GM19238 (cell line): ENCODE results near the gene COL23A1.

Source experiments
- DNase-seq: peaks from one replicate; pipeline ENCODE4 v3.0.0; 2011; ENCODE audit warnings: low spot score; ENCODE audit not compliant: insufficient read length

The COL23A1 gene

DNA sequence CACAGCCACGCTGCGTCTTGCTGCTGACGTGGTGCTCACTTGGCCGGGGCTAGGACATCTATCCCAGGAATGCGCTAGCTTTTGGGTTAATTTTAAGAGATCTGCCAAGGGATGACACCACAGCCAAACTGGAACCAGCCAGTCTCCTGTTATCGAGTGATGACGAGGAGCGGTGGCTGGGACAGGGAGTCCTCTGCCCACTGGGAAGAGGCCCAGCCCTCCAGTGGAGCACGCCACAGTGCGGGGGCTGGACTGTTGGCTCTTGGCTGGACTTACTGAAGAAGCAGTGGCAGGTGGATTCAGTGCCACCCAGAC is 302.4 kb downstream of the COL23A1 start:
- DNase-seq = no peak

DNA sequence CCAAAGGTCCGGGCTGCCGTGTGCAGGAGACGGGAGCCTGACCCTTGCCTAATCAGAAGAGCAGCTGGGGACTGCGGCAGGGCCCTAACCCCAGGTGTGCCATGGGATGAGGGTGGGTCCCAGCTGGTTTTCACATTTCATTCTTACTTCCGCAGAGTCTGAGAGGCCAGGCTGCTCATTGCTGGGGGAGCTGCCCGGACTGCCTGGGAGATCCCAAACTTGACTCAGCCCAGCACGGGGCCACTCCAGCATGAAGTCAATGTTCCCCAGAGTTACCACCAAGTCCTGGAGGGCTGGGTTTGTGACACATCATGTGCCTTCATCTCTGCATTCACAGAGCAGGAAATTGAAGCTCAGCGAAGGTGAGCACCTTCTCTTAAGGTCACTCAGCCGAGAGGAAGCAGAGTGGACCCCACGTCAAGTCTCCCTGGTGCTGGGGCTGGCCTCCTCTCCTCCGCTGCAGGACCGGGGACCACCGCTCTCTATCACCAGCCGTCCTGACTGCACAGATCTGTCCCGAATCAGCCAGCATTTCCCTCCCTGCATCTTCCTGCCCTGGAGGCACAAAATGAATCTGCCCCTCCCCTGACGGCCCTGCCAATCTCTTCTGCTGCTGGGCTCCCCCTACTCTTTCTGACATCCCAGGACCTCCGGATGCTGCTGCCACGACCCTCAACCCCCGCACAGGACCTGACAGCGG is 303.0 kb downstream of the COL23A1 start:
- no peak for DNase-seq

DNA sequence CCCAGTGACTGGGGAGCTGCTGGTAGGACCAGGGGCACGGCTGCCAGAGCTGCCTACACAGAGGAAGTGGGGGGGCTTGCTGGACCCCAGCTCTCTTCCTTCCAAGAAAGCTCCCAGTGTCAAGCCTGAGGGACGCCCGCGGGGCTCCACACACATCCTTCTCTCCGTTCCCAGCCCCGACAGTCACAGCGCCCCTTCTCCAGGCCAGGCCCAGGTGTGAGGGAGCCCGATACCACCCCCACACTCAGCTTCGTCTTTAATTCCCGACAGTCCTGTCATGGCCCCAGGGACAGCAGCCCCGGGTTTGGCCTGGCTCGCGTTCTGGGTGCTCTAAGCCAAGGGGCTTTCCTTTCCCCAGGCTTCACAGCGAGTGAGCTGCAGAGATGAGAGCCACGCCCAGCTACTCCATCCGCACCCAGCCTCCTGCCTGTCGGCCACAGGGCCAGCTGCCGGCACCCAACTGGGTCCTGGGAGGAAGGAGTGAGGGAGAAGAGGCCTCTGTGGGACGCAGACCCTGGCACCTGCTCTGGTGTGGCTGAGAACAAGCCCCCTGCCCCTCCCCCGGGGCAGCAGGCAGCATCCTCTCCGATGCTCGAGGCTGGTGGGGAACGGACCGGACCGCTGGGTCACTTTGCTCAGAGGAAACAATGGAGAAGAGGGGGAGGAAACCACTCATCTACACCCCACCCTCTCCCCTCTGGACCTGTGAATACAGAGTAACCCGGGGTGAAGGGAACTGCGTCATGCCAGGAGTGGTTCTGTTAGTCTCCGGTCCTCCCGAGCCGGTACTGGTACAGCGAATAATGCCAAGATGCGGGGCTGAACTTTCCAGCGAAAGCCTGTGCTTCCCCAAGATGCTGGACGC is 303.7 kb downstream of the COL23A1 start:
- no peak for DNase-seq

DNA sequence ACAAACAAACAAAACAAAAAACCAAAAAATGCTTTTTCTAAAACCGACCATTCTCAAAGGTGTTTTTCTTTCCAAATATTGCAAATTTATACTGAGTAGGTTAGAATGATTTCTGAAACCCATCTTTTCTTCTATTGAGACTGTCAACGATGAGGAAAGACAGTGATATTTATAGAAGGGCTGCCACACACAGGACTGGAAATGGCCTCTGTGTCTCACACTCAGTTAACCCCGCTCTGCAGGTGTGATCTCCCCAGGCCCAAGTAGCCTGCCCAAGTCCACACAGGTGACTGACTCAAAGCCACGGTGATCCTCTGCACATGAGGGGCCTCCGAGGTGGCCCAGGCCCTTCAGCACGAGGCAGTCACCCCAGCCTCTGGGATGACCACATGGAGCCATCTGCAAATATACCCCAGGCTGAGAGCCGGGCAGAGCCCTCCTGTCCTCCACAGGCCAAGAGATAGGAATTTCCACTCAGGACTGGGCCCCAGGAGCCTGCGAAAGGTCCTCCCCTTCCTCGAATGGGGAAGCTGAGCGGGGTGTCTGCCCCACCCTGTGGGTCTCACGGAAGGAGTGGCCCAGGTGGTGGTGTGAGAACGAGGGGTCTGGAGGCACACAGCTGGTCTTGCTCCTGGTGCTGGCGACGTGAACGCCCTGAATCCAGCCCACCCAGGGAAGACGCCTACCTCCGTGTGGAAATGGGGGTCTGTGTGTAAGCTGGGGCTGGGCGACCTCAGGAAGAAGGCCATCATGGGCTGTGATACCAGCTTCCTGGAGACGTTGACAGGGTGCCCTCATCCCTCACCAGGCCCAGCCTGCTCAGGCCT is 304.6 kb downstream of the COL23A1 start:
- DNase-seq = no peak

DNA sequence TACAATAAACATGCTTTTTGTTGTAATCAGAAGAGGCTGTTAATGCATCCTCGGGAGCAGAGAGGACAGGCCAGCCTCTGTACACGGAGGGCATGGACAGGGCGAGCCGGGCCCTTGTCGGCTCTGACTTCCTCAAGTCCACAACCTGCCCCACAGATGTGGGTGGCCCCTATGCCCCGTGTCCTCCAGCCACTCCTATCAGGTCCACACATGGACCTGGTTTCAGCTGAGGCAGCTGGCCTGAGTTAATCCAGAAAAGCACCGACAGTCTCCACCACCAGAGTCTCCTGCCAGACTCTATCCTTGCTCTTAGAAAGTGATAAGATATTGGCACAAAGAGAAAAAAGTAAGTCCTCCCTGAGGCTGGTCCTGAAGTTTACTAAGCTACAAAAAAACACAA is 305.2 kb downstream of the COL23A1 start:
- DNase-seq = no peak

DNA sequence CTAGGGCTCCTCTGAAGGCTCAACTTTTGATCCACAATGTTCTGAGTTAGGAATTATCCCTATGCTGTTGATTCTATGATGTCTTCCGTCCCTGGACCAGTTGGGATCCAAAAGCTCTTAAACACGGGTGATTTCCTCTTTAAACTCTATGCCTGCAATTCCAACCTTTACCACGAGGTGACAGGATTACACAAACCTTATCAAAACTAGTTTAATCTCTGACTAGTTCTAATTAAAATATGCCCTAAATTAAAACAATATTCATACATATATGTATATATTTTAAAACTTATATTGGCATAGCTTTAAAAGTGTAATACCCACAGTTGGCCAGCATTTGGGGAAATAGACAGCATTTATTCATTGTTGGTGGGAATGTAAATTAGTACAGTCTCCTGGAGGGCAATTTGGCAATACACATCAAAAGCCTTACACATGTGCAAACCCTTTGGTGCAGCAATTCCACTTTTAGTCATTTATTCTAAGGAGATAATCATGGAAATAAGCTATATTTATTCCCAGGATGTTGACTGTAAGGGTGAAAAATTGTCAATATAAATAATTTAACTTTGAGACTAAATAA is 306.0 kb downstream of the COL23A1 start:
- no peak for DNase-seq

DNA sequence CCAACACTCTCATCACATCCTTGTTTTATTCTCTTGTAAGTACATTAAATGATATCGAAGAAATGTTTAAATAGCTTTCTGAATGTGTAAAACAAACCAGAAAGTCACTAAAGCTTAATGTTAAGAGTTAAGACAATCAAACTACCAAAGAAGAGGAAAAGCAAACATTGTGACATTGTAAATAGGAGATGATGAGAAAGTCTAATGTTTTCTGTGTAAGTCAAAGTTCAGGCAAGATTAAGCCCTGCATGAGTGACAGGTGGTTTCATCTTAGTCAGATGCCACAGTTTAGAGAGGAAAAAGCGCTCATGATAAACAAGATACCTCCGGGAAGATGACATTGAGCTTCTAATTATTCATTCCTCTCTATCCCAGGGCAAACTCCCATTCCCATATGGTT is 306.7 kb downstream of the COL23A1 start:
- no peak for DNase-seq

DNA sequence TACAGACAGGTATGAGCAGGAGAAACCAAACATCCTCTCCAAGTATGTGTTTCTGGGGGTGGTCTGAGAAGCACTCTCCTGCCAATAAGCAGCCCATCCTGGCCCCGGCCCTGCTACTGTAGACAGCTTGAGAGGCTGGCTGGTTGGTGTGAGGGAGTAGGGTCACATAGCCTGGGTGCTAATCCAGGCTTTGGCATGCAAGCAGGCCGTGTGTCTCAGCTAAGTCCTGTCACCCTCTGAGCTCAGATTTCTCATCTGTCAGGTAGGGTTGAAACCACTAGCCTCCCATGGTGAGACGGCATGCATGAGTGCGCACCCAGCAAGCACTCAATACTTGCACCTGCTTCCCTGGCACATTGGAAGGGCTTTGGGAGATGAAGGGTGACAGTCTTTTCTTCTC is 307.8 kb downstream of the COL23A1 start:
- no peak for DNase-seq

DNA sequence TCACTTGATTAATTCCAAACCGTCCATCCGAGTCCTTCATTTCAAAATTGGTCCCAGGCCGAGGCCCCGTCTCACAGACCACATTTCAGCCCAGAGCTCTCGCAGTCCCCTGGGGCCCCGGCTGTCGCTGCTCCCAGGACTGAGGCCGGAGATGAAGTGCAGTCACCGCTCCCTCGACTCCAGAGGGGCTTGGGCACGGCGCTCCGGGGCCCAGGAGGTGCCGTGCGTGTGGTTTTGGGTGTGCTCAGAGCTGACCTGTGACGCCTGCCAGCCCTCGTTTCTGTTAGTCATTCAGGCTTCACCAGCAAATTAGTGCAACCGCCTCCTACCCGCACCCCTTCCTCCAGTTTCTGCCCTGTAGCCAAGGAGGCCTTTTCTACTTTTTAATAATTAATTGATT is 308.9 kb downstream of the COL23A1 start:
- no peak for DNase-seq

DNA sequence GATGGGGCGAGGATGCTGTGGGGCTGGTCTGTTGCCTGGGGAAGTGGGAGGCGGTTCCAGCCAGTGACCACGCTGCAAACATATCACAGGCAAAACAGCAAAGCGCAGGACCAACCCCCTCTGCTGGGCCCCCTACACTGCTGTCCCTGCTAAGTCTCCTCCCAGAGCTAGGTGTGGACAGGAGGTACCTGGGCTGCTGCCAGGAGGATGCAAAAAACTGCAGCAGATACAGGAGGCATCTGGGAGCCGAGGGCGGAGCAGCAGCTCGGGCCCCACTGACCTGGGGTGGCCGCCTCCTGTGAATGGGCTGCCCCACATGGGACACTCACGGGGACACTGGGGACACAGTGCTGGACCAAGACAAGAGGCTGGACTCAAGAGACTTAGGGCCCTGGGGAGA is 309.6 kb downstream of the COL23A1 start:
- no peak for DNase-seq

DNA sequence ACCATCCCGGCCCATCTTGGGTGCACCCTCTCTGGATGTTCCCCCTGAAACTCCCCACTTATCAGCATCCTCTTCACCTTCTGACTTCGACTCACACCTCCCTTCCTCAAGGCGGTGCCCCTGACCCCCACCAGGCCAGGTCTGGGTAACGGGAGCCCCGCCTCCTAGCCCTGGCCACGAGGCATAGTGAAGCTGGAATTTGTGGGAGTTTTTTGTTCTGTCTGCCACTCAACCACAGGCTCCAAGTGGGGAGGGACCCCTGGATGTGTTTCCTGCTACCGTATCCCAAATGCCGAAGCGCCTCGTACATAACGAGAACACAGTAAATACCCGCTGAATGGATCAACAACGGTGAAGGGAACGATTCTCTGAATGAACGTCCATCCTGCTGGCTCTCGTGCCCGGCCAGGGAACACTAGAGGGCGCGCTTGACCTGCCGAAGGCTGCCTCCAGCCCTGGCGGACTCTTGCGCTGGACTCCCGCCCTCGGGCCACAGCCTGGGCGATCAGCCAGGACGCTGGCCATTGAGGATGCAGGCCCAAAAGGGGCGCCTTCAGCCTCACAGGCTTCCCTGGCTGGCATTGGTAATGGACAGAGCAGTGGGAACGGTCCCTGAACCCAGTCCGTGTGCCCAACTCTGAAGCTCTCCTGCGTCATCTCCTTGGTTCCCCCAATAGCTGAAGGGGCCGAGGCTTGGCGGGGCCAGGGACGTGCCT is 310.3 kb downstream of the COL23A1 start:
- DNase-seq = peak; percentile 73

DNA sequence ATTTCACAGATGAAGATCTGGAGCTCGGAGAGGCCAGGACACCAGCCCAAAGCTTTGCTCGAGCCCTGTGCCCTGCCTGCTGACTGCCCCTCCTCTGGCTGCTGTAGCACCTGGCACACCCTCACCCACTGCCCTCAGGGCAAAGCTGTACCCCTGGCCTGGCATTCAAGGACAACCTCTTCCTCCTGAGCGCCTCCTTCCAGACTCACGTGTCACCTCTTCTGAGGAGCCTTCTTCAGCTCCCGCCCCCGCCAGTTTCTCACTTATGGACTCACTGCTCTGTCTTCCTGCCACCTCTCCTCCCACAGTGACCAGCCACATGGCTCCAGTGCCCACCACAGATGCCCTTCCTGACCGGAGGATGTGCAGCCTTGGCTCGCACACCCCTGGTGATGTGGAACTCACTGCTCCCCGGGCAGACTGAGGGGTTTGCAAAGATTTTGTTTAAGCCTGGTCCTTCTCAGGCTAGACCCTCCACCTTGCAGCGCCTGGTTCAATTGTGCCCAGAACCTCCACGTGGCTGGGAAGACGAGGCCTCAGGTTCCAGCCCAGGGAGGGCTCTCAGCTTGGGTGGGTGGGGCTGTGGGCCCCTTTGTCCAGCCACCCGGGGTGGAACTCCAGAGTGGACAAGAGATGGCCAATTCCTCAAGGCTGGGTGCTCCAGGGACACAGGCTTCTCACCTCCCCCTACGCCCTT is 311.0 kb downstream of the COL23A1 start:
- DNase-seq = no peak

DNA sequence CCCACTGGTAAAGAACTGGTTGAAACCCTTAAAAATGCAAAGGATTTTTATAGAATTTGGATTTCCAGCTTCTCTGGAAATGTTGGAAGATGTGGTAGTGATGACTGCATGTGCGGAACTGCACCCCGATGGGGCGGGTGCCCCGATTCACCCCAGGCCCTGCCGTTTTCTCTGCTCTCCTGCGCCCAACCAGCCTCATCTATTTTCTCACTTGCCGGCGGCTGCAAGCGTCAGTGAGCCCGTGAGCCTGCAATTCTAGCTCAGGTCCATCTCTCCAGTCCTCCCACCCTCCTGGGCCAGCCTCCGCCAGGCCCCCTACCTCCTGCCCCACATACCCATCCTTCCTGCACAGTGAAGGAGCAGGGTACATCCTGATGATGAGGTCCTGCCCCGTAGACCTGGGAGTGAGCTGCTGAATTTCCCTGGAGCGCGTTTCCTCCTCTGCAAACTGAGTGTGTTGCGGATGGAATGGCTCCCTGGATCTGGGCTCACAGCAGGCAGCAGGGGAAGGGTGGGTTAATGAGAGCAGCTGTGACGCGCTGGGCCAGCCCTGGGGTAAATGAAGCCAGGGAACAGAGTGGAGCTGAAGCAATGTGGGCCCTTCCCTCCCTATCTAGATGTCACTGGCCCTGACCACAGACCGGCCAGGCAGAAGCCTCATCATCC is 311.7 kb downstream of the COL23A1 start:
- DNase-seq = no peak

DNA sequence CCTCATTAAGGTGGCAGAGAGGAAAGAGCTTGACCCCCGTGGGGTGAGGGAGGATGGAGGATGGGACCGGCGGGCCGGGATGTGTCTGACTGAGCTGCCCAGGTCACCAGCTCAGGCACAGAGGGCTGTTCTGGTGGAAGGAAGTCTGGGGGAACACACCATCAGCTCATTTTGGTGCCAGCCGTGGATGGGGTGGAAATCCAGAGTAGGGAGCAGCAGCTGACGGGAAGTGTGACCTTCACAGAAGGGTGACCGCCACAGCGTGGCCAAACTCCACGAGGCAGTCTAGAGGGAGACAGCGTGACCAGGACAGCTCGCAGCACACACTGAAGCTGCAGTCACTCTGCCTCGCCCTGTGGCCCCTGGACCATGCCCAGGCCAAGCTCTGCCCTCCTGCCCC is 312.3 kb downstream of the COL23A1 start:
- DNase-seq = no peak

DNA sequence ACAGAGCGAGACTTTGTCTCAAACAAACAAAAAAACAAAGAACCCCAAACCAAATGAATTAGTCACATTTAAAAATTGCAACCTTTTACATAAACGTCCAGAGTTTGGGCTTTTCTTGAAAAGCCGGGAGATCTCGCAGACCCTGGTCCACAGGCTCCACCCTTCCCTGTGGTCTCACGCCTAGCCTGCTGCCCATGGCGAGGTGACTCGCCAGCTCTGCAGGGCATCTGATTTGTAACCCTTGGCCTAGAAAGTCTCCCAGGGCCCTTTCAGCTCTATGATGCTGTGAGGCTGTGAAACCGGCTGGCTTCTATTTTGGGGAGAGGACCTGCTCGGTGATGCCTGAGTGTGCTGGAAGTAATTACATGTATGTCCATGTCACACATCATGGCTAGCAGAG is 312.8 kb downstream of the COL23A1 start:
- DNase-seq = no peak

DNA sequence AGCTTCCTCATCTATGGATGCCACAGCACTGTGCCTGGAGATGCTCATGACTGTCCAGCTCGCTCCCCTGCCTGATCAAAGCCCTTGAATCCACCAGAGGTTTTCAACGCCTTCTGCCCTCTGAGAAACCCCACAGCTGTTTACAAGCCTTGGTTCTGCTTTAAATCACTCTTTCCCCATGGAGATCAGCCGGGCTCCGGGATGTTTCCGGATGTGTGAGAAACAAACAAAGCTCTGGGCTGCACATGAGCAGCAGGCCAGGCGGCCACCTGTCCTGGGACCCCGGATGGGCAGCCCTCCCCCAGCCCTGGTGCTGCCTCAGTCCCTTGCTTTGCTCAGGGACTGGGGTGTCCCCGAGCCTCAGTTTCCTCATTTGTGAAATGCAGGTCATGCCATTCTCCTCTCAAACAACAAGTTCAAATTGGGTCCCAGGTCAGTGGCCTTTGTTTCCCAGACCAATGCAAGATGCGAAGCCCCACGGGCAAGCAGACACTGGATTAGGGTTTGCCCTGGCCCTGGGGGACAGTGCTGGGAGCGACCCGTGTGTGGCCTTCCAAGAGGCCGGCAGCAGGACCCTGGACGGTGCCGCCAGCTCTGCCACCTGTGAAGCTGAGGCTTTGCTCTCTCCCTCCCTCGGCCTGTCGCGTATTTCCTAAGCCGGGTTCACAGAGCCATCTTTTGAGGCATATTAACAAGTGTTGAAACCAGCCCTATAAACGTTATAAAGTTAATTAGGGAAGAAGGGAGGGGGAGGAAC is 315.2 kb downstream of the COL23A1 start:
- DNase-seq = no peak

DNA sequence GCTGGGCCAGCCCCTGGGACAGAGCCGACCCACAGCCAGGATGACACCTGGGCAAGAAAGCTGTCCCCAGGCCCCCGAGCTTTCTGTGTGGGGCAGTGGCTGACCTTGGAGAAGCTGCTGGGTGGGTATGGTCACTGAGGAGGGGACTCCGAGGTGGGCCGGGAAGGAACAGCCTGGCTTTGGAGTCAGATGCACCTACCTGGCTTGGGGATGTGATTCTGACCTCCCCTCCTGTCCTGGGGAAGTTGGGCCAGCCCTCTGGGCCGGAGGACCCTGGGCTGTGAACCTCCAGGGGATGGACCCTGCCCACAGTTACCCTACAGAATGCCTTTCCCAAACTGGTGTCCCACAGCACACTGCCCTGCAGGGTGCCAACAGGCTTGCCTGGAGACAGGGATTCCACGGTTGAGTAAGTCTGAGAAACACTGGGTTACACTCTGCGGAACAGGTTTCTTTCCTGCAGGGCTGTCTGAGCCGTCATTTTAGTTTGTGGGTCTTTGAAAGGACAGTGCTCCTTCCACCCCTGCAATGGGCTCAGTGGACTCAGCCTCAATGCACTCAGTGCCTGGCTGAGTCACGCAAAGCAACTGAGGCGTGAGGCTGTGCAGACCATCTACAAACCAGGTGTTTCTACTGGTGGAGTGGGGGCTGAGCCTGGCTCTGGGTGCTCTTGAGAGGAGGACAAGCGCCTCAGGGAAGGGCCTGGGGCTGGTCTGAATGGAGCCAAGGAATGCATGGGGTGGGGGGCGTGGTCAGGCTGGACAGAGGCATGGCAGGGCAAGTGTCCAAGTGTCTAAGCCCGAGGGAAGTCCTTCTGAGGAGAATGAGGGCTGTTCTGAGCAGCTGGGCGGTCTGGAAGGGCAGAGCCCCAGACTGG is 316.3 kb downstream of the COL23A1 start:
- no peak for DNase-seq

DNA sequence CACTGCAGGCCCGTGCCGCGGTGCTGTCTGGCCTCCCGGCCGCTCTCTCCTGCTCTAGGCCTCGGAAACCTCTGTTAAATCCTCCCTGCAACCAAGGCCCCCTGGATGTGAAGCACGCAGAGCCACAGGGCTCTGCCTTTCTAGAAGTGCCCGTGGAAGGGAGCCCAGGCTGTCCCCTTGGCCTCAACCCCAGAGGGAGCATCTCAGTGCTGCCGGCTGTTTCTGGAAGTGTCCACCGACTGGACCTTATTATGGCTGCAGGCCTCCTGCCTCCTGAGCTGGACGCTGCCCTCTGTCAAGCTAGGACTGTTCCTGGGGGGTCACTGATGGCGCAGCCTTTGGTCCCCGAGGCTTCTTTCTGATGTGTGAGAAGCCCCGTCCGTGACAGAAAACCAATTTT is 317.2 kb downstream of the COL23A1 start:
- DNase-seq = no peak
